Measurements from ENCODE around the gene DGKQ. TPM values are rescaled to one million over a fixed set of nuclear protein-coding genes. Genes with fewer than 3 reads are reported as not detected.

Gene DGKQ
- total and polyA plus RNA-seq, 2 of the 13 experiments (the other 11 are each of a cell fraction or from before 2014, with no cell fraction given) = 4.5 to 7.2 TPM

- TF ChIP-seq ZNF224 (CRISPR knock-in tag; IDR thresholded peaks at IDR 0.05) (no peak; the same call in 1 of the 2 replicates), ZNF484 (CRISPR knock-in tag; IDR thresholded peaks at IDR 0.05; ENCODE audit: borderline replicate concordance, low read depth) (no peak), KLF9 (CRISPR knock-in tag; IDR thresholded peaks at IDR 0.05; ENCODE audit: low read depth) (no peak), SAP130 (CRISPR knock-in tag; IDR thresholded peaks at IDR 0.05; ENCODE audit: low read depth) (peak; percentile 65), TFE3 (CRISPR knock-in tag; IDR thresholded peaks at IDR 0.05) (0 out of 2 replicates have a peak, but pooled peaks have one; percentile 33), ZNF713 (CRISPR knock-in tag; IDR thresholded peaks at IDR 0.05) (no peak), HNF1A (IDR thresholded peaks at IDR 0.05; ENCODE audit: low read depth) (no peak), HNF1A (CRISPR knock-in tag; IDR thresholded peaks at IDR 0.05; ENCODE audit: borderline replicate concordance) (0 out of 2 replicates have a peak, but pooled peaks have one; percentile 25), STAG1 (CRISPR knock-in tag; IDR thresholded peaks at IDR 0.05) (peak; percentile 69), FOXP4 (CRISPR knock-in tag; IDR thresholded peaks at IDR 0.05) (peak; percentile 11; the same call in 1 of the 2 replicates), REXO4 (CRISPR knock-in tag; IDR thresholded peaks at IDR 0.05; ENCODE audit: borderline replicate concordance) (no peak), BCL3 (CRISPR knock-in tag; IDR thresholded peaks at IDR 0.05) (peak; percentile 45; the same call in 1 of the 2 replicates), MNT (IDR thresholded peaks at IDR 0.05) (no peak), HES4 (CRISPR knock-in tag; IDR thresholded peaks at IDR 0.05; ENCODE audit: borderline replicate concordance) (no peak), ZNF704 (CRISPR knock-in tag; IDR thresholded peaks at IDR 0.05; ENCODE audit: borderline replicate concordance) (0 out of 2 replicates have a peak, but pooled peaks have one; percentile 54), ZNF879 (CRISPR knock-in tag; IDR thresholded peaks at IDR 0.05) (no peak)
Observed at GRCh38 chr4:986879-987623, 13.7 kb upstream of the DGKQ start, which contains the start of gene IDUA (continued).
